ENCODE results near the gene RBFOX1.

RBFOX1 gene

DNA sequence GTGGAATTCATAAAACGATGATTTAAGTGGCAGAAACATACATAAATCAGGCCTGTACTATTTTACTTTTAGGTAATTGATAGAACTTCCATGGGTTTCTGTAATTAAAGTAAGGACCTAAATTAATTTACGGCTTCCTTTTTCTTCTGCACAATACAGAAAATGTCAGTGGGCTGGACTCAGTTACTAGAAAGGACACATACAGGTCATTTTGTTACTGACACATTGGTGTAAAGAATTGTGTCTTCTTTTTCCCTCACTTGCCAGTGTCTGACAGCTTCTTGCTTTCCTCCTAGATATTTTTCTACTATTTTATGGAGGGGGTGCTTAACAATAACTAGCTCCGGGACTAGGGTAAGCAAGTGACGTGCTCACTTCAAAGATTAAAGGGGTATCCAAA, 304.8 kb downstream of the RBFOX1 start:
- no peak overlapping the region for H3K4me3 ChIP-seq (ENCODE audit: low read length)
- no peak for DNase-seq (ENCODE audit: low read depth)
- TF ChIP-seq, protein P1, sequence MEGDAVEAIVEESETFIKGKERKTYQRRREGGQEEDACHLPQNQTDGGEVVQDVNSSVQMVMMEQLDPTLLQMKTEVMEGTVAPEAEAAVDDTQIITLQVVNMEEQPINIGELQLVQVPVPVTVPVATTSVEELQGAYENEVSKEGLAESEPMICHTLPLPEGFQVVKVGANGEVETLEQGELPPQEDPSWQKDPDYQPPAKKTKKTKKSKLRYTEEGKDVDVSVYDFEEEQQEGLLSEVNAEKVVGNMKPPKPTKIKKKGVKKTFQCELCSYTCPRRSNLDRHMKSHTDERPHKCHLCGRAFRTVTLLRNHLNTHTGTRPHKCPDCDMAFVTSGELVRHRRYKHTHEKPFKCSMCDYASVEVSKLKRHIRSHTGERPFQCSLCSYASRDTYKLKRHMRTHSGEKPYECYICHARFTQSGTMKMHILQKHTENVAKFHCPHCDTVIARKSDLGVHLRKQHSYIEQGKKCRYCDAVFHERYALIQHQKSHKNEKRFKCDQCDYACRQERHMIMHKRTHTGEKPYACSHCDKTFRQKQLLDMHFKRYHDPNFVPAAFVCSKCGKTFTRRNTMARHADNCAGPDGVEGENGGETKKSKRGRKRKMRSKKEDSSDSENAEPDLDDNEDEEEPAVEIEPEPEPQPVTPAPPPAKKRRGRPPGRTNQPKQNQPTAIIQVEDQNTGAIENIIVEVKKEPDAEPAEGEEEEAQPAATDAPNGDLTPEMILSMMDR (conservative IDR thresholded peaks at IDR 0.05; ENCODE audit: low read depth, low read length), result no peak

DNA sequence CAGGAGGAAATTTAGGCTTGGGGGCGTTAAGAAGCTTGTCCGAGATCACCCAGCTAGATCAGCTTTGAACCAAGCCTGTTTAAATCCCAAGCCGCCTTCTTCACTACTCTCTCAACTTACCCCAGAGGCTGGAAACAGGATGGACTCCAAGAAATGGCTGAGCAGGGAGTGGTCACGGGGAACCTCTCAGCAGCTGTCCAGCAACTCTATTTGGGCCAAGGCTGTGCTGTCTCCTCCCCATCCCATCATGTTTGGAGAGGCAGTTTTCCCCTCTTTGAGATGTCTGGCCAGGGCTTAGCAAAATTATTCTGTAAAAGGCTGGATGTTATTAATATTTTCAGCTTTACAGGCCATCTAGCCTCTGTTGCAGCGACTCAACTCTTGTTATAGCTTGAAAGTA, 305.7 kb downstream of the RBFOX1 start:
- no peak overlapping the region for H3K4me3 ChIP-seq (ENCODE audit: low read length)
- TF ChIP-seq, protein P1 (conservative IDR thresholded peaks at IDR 0.05; ENCODE audit: low read depth, low read length), result no peak
- no peak for DNase-seq (ENCODE audit: low read depth)

- no peak for DNase-seq (ENCODE audit: low read depth)
- TF ChIP-seq, protein P1 (conservative IDR thresholded peaks at IDR 0.05; ENCODE audit: low read depth, low read length), result no peak
Observed at GRCh38 chr16:7640334-7640733, 307.7 kb downstream of the RBFOX1 start.

DNA sequence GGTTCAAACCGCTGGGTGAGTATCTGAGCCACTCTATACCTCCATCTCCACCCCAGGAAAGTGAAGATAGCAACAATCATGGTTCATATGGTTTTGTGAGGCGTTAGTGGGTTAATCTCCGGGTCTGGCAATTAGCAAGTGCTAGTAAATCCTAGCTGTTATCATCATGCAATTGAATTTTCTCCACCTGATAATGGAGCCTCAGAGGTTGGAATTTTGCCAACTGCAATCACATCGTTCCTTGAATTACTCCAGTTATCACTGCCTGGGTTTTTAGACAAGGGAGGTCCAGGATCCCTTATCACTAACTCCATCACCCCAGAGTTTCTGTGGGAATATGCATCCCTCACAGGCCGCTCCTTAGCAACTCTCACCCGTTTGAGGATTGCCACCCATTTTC, 311.5 kb downstream of the RBFOX1 start:
- H3K4me3 ChIP-seq (ENCODE audit: low read length), result no peak overlapping the region
- DNase-seq (ENCODE audit: low read depth), result no peak
- TF ChIP-seq, protein P1 (conservative IDR thresholded peaks at IDR 0.05; ENCODE audit: low read depth, low read length), result no peak

More at GRCh38 chr16:7640334-7640733, 307.7 kb downstream of the RBFOX1 start:
- H3K4me3 ChIP-seq (ENCODE audit: low read length), result no peak overlapping the region

- DNase-seq (ENCODE audit: low read depth), result no peak
- no peak overlapping the region for H3K4me3 ChIP-seq (ENCODE audit: low read length)
- TF ChIP-seq, protein P1 (conservative IDR thresholded peaks at IDR 0.05; ENCODE audit: low read depth, low read length), result no peak
Observed at GRCh38 chr16:7644811-7645210, 312.2 kb downstream of the RBFOX1 start.

DNA sequence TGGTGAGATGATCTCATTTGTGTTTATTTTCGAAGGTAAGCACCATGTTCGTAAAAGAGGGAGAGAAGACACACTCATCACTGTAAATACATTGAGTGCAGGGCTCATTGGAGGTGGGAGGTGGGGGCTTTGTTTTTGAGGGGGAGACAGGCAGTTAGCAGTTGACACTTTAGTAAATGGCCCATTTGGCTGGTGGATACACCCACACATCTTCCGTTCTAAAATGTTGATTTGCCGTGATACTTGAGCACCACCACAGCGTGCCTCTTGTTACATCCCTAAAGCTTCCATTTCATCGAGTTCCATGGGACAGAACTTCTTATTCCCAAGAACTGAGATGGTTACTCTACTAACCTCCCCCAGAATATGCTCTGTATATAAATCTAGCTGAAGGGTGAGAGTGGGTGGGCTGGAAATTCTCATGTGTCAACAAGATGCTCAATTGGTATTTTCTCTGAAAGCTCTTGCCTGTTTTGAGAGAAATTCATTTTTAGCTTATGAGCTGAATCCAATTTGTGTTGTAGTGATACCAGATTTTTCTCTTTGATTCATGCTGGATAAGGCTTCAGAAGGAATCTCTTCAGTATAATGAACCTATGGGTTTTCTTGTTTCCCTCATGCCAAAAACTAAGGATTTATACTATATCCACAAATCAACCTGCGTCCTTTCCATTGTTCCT, 314.3 kb downstream of the RBFOX1 start:
- DNase-seq (ENCODE audit: low read depth), result no peak
- TF ChIP-seq, protein P1 (conservative IDR thresholded peaks at IDR 0.05; ENCODE audit: low read depth, low read length), result no peak

DNA sequence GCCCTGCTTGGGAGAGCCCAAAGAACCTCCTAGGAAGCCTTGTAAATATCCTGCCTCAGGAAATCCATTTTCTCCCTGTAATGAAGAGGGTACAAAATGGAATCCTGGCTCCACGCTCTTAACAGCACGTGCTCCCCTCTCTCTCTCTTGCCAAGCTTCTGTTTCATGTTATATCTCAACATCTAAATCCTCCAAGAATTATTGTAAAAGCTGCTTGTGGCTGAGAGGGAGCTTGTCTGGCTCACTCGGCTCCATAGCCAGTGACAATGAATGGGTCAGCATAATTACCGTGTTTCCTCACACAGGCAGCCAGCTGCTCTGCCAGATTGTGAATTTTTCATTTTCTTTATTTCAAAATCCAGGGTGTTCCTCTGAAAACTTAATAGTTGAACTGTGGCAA, 317.8 kb downstream of the RBFOX1 start:
- H3K4me3 ChIP-seq (ENCODE audit: low read length), result no peak overlapping the region
- TF ChIP-seq, protein P1 (conservative IDR thresholded peaks at IDR 0.05; ENCODE audit: low read depth, low read length), result no peak
- no peak for DNase-seq (ENCODE audit: low read depth)

More for the DNA sequence above, 314.3 kb downstream of the RBFOX1 start:
- H3K4me3 ChIP-seq (ENCODE audit: low read length), result no peak overlapping the region
